Neural cell (in vitro differentiated cells): Measurements from ENCODE around the gene NRSN1. TPM values are rescaled to one million over a fixed set of nuclear protein-coding genes. Genes with fewer than 3 reads are reported as not detected.

Source experiments
- H2AFZ ChIP-seq: fragments of 200-600, 300-800 bp; sonication (generic), shearing (Covaris generic); 2 replicates; pipeline ENCODE4 v1.6.0; 2014; ENCODE audit warnings: low read depth, mild to moderate bottlenecking, antibody characterized with exemption, low read length, moderate library complexity
- H3F3A ChIP-seq: fragments of 200-600 bp; shearing (Covaris generic); 2 replicates; pipeline ENCODE4 v1.6.1; 2016; ENCODE audit warnings: mild to moderate bottlenecking, moderate library complexity, mixed read lengths, antibody characterized with exemption, low read length; ENCODE audit not compliant: insufficient read depth, poor library complexity, severe bottlenecking
- H3K27ac ChIP-seq: fragments of 200-600, 300-800 bp; sonication (generic), shearing (Covaris generic); 2 replicates; pipeline ENCODE4 v1.5.1; 2014; ENCODE audit warnings: mild to moderate bottlenecking, low read length, moderate library complexity
- H3K27me3 ChIP-seq: fragments of 300-800, 200-600 bp; sonication (generic), shearing (Covaris generic); 2 replicates; pipeline ENCODE4 v1.6.0; 2014; ENCODE audit warnings: mild to moderate bottlenecking, low read depth, low read length, moderate library complexity; ENCODE audit not compliant: insufficient read depth
- H3K36me3 ChIP-seq: fragments of 300-800, 200-600 bp; sonication (generic), shearing (Covaris generic); 2 replicates; pipeline ENCODE4 v1.5.1; 2014; ENCODE audit warnings: mild to moderate bottlenecking, antibody characterized with exemption, low read length, moderate library complexity; ENCODE audit not compliant: insufficient read depth
- H3K4me2 ChIP-seq: fragments of 300-800, 200-600 bp; sonication (generic), shearing (Covaris generic); 2 replicates; pipeline ENCODE4 v1.6.0; 2014; ENCODE audit warnings: mild to moderate bottlenecking, low read length
- H3K4me3 ChIP-seq: fragments of 300-800, 200-600 bp; sonication (generic), shearing (Covaris generic); 2 replicates; pipeline ENCODE4 v1.5.1; 2014; ENCODE audit warnings: mild to moderate bottlenecking, low read length, moderate library complexity
- H3K79me2 ChIP-seq: fragments of 200-600 bp; shearing (Covaris generic); replicated peaks from 2 replicates; pipeline ENCODE4 v1.6.0; 2014; ENCODE audit warnings: mild to moderate bottlenecking, low read length, moderate library complexity; ENCODE audit not compliant: insufficient read depth
- H3K9ac ChIP-seq: fragments of 300-800, 200-600 bp; sonication (generic), shearing (Covaris generic); 2 replicates; pipeline ENCODE4 v1.6.1; 2016; ENCODE audit warnings: mild to moderate bottlenecking, low read length, mixed read lengths
- H3K9me2 ChIP-seq: fragments of 200-600 bp; shearing (Covaris generic); 2 replicates; pipeline ENCODE4 v1.6.1; 2016; ENCODE audit warnings: mild to moderate bottlenecking, low read length, mixed read lengths; ENCODE audit not compliant: insufficient read depth
- H3K9me3 ChIP-seq: fragments of 200-600, 300-800 bp; sonication (generic), shearing (Covaris generic); 2 replicates; pipeline ENCODE4 v1.6.1; 2016; ENCODE audit warnings: mild to moderate bottlenecking, mixed run types, low read length, moderate library complexity, mixed read lengths
- H4K20me1 ChIP-seq: fragments of 200-600 bp; shearing (Covaris generic); 2 replicates; pipeline ENCODE4 v1.6.1; 2016; ENCODE audit warnings: mild to moderate bottlenecking, mixed run types; ENCODE audit not compliant: insufficient read depth
- EP300 ChIP-seq: fragments of 450-650 bp; conservative IDR thresholded peaks from 2 replicates; pipeline ENCODE4 v1.6.1; 2014; ENCODE audit warnings: antibody characterized with exemption, mild to moderate bottlenecking, moderate library complexity; ENCODE audit not compliant: poor library complexity, severe bottlenecking
- EZH2 ChIP-seq: fragments of 200-600, 300-800 bp; shearing (Covaris generic), sonication (generic); IDR thresholded peaks from 2 replicates; pipeline ENCODE4 v1.6.1; 2014; ENCODE audit warnings: antibody characterized with exemption, low read length, borderline replicate concordance, mild to moderate bottlenecking; ENCODE audit not compliant: insufficient read depth, poor library complexity, severe bottlenecking
- MXI1 ChIP-seq: fragments of 450-650 bp; conservative IDR thresholded peaks from 2 replicates; pipeline ENCODE4 v1.6.1; 2014; ENCODE audit warnings: antibody characterized with exemption, mild to moderate bottlenecking; ENCODE audit not compliant: poor library complexity, severe bottlenecking
- POLR2AphosphoS5 ChIP-seq: IDR thresholded peaks from 2 replicates; pipeline ENCODE4 v1.6.1; 2012
- RAD21 ChIP-seq: fragments of 450-650 bp; conservative IDR thresholded peaks from 2 replicates; pipeline ENCODE4 v1.6.1; 2014; ENCODE audit warnings: antibody characterized with exemption, mild to moderate bottlenecking, moderate library complexity
- SMC3 ChIP-seq: fragments of 450-650 bp; conservative IDR thresholded peaks from 2 replicates; pipeline ENCODE4 v1.6.1; 2014; ENCODE audit warnings: antibody characterized with exemption, mild to moderate bottlenecking, moderate library complexity; ENCODE audit not compliant: poor library complexity
- TAF1 ChIP-seq: IDR thresholded peaks from 2 replicates; pipeline ENCODE4 v1.6.1; 2012; ENCODE audit warnings: low read depth
- polyA plus RNA-seq: library from polyadenylated mRNA; depleted of rRNA; stranded (reverse); fragments of >200 nt; gene quantifications from 2 replicates; pipeline ENCODE4 v1.2.3, GENCODE V29; 2014
- TF ChIP-seq, protein P1 (sequence below): fragments of 450-650 bp; IDR thresholded peaks from 2 replicates; pipeline ENCODE4 v1.5.1; 2014; ENCODE audit warnings: antibody characterized with exemption, mild to moderate bottlenecking, moderate library complexity; ENCODE audit not compliant: poor library complexity, severe bottlenecking
- TF ChIP-seq, protein P2 (sequence below): IDR thresholded peaks from 2 replicates; pipeline ENCODE4 v1.6.1; 2012; ENCODE audit warnings: borderline replicate concordance

Gene NRSN1
- polyA plus RNA-seq, 1 donor from 2014 or later = 23.1 TPM

DNA sequence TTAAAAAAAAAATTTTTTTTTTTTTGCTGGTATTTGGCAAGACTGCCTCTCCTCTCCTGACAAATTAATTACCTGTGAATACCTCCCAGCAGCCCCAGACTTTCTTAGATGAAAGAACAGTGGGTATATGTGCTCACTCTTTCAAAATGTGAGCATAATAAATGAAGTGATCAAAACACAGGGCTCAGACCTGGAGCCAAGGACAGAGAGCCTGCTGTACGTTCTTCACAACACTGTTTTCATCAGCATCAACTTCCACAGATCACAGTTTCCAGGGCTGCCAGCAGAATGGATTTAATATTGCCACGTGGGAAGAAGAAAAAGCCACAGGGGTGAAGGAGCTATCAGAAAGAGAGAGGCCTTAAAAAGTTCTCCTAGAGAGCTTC lies 25.3 kb upstream of the NRSN1 start:
- Histone ChIP-seq H3K9ac (no peak overlapping the region), H3K27ac (peak overlapping the region; percentile 15), H3K9me2 (no peaks in the 10 kb centered on the region), H3F3A (peaks cover 8% of the 10 kb centered on the region), H3K79me2 (no peaks in the 10 kb centered on the region), H3K9me3 (no peaks in the 10 kb centered on the region), H3K4me2 (no peak overlapping the region), H3K4me3 (no peak overlapping the region), H4K20me1 (no peaks in the 10 kb centered on the region), H3K36me3 (no peaks in the 10 kb centered on the region), H3K27me3 (no peaks in the 10 kb centered on the region), H2AFZ (no peak overlapping the region)
- no peak for TF ChIP-seq EZH2
- TF ChIP-seq EP300 = no peak
- no peak for TF ChIP-seq SMC3
- TF ChIP-seq MXI1 = no peak
- TF ChIP-seq, protein P1, sequence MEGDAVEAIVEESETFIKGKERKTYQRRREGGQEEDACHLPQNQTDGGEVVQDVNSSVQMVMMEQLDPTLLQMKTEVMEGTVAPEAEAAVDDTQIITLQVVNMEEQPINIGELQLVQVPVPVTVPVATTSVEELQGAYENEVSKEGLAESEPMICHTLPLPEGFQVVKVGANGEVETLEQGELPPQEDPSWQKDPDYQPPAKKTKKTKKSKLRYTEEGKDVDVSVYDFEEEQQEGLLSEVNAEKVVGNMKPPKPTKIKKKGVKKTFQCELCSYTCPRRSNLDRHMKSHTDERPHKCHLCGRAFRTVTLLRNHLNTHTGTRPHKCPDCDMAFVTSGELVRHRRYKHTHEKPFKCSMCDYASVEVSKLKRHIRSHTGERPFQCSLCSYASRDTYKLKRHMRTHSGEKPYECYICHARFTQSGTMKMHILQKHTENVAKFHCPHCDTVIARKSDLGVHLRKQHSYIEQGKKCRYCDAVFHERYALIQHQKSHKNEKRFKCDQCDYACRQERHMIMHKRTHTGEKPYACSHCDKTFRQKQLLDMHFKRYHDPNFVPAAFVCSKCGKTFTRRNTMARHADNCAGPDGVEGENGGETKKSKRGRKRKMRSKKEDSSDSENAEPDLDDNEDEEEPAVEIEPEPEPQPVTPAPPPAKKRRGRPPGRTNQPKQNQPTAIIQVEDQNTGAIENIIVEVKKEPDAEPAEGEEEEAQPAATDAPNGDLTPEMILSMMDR = no peak
- no peak for TF ChIP-seq POLR2AphosphoS5
- TF ChIP-seq, protein P2, sequence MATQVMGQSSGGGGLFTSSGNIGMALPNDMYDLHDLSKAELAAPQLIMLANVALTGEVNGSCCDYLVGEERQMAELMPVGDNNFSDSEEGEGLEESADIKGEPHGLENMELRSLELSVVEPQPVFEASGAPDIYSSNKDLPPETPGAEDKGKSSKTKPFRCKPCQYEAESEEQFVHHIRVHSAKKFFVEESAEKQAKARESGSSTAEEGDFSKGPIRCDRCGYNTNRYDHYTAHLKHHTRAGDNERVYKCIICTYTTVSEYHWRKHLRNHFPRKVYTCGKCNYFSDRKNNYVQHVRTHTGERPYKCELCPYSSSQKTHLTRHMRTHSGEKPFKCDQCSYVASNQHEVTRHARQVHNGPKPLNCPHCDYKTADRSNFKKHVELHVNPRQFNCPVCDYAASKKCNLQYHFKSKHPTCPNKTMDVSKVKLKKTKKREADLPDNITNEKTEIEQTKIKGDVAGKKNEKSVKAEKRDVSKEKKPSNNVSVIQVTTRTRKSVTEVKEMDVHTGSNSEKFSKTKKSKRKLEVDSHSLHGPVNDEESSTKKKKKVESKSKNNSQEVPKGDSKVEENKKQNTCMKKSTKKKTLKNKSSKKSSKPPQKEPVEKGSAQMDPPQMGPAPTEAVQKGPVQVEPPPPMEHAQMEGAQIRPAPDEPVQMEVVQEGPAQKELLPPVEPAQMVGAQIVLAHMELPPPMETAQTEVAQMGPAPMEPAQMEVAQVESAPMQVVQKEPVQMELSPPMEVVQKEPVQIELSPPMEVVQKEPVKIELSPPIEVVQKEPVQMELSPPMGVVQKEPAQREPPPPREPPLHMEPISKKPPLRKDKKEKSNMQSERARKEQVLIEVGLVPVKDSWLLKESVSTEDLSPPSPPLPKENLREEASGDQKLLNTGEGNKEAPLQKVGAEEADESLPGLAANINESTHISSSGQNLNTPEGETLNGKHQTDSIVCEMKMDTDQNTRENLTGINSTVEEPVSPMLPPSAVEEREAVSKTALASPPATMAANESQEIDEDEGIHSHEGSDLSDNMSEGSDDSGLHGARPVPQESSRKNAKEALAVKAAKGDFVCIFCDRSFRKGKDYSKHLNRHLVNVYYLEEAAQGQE = no peak
- no peak for TF ChIP-seq RAD21
- TF ChIP-seq TAF1 = no peak

DNA sequence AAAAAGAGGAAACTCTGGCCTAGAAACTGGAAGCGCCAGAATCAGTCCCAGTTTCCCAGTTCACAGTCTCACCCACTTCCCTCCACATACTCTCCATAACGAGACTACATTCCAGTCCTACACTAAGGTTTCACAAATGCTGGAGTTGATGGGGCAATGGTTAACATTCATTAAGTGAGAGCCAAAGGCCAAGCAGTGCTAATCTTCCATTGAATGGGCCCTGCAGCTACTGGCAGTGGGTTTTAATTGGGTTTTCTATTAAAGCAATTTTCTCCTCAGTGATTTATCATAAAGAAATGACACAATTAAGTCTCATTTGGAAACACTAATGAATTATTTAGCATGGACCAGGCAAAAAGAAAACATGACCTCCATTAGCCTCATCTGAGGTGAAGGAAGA lies 20.8 kb upstream of the NRSN1 start:
- Histone ChIP-seq H3K9me2 (no peaks in the 10 kb centered on the region), H3K36me3 (no peaks in the 10 kb centered on the region), H3F3A (peaks cover 8% of the 10 kb centered on the region), H3K4me2 (no peak overlapping the region), H2AFZ (no peak overlapping the region), H3K79me2 (no peaks in the 10 kb centered on the region), H3K4me3 (no peak overlapping the region), H3K9ac (no peak overlapping the region), H3K9me3 (no peaks in the 10 kb centered on the region), H4K20me1 (no peaks in the 10 kb centered on the region), H3K27ac (no peak overlapping the region), H3K27me3 (no peaks in the 10 kb centered on the region)
- TF ChIP-seq EZH2 (no peak), MXI1 (no peak)

DNA sequence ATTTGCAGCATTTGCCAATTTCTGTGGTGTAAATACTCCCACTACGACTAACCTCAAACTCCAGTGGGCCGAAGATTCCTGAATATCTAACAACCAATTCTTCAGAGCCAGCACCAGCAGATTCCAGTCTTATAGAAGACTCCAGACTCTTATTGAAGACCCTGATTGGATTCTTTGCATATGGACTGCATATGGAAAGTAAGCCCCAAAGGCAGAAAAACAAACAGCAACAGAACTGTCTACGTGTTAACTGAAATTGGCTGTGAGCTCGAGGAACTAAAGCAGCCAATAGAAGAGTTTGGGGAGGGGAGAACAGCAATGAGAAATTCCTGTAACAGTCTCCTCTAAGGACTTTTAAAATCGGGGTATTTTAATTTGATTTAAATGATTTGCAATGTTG lies 19.7 kb upstream of the NRSN1 start:
- Histone ChIP-seq H3K9me3 (no peaks in the 10 kb centered on the region), H3K9me2 (no peaks in the 10 kb centered on the region), H3K27ac (no peak overlapping the region), H4K20me1 (no peaks in the 10 kb centered on the region), H3K4me2 (no peak overlapping the region), H3K36me3 (no peaks in the 10 kb centered on the region), H3K9ac (no peak overlapping the region), H3K27me3 (no peaks in the 10 kb centered on the region), H3K4me3 (no peak overlapping the region), H3K79me2 (no peaks in the 10 kb centered on the region), H3F3A (peaks cover 8% of the 10 kb centered on the region), H2AFZ (no peak overlapping the region)
- TF ChIP-seq SMC3 (no peak), EZH2 (no peak), MXI1 (no peak), EP300 (no peak), TAF1 (no peak), POLR2AphosphoS5 (no peak), RAD21 (no peak)
- TF ChIP-seq, protein P2 = no peak
- TF ChIP-seq, protein P1 = no peak
